Smooth muscle cell (in vitro differentiated cells): ENCODE measurements around the gene REEP6. TPM values are rescaled to one million over a fixed set of nuclear protein-coding genes. Genes with fewer than 3 reads are reported as not detected.

Experiments used
- DNase-seq: peaks from one replicate; lab custom pipeline; 2025; ENCODE audit not compliant: unreplicated experiment; lab: John Stamatoyannopoulos, UW
- H2AFZ ChIP-seq: fragments of 200-600 bp; sonication (generic); 2 replicates; pipeline ENCODE4 v1.6.0; 2016; ENCODE audit warnings: antibody characterized with exemption, low read depth, mild to moderate bottlenecking
- H3F3A ChIP-seq: fragments of 200-600 bp; sonication (generic); 2 replicates; pipeline ENCODE4 v1.6.0; 2017; ENCODE audit warnings: antibody characterized with exemption, low read depth
- H3K27ac ChIP-seq: fragments of 200-600 bp; sonication (generic); 2 replicates; pipeline ENCODE4 v1.5.1; 2016; ENCODE audit warnings: low read depth, mild to moderate bottlenecking
- H3K27me3 ChIP-seq: fragments of 200-600 bp; sonication (generic); 2 replicates; pipeline ENCODE4 v1.6.1; 2016; ENCODE audit warnings: low read depth, mild to moderate bottlenecking
- H3K36me3 ChIP-seq: fragments of 200-600 bp; sonication (generic); 2 replicates; pipeline ENCODE4 v1.5.1; 2016; ENCODE audit warnings: low read depth
- H3K4me1 ChIP-seq: fragments of 200-600 bp; sonication (generic); 2 replicates; pipeline ENCODE4 v1.5.1; 2016; ENCODE audit warnings: low read depth
- H3K4me2 ChIP-seq: fragments of 200-600 bp; sonication (generic); 2 replicates; pipeline ENCODE4 v1.6.0; 2016; ENCODE audit warnings: mild to moderate bottlenecking
- H3K4me3 ChIP-seq: fragments of 200-600 bp; sonication (generic); 2 replicates; pipeline ENCODE4 v1.5.1; 2016; ENCODE audit warnings: mild to moderate bottlenecking
- H3K79me2 ChIP-seq: fragments of 200-600 bp; sonication (generic); 2 replicates; pipeline ENCODE4 v1.6.0; 2016; ENCODE audit warnings: low read depth, mild to moderate bottlenecking
- H3K9ac ChIP-seq: fragments of 200-600 bp; sonication (generic); 2 replicates; pipeline ENCODE4 v1.6.0; 2016; ENCODE audit warnings: low read depth
- H3K9me3 ChIP-seq: fragments of 200-600 bp; sonication (generic); replicated peaks from 2 replicates; pipeline ENCODE4 v1.5.1; 2016; ENCODE audit warnings: low read depth
- H4K20me1 ChIP-seq: fragments of 200-600 bp; sonication (generic); 2 replicates; pipeline ENCODE4 v1.6.0; 2016; ENCODE audit warnings: low read depth
- CTCF ChIP-seq: fragments of 200-600 bp; sonication (generic); IDR thresholded peaks from 2 replicates; pipeline ENCODE4 v1.5.1; 2017; ENCODE audit warnings: borderline replicate concordance, mild to moderate bottlenecking, antibody characterized with exemption; ENCODE audit not compliant: insufficient read depth, poor library complexity, severe bottlenecking
- WGBS: methylation state at CpG from one replicate; pipeline ENCODE4 v1.1.7; 2016; ENCODE audit warnings: low lambda C conversion rate; 5-methylcytosine and 5-hydroxymethylcytosine counted together
- polyA plus RNA-seq: library from polyadenylated mRNA; unstranded; fragments of >200 nt; fragmentation: Nextera tagmentation; extraction: Ambion mirVana; gene quantifications from 2 replicates; pipeline ENCODE4 v1.2.1, GENCODE V29; 2016
- total RNA-seq: library from RNA; depleted of rRNA; stranded (reverse); fragments of >200 nt; gene quantifications from 2 replicates; pipeline ENCODE4 v1.2.3, GENCODE V29; 2014

The REEP6 gene
- total and polyA plus RNA-seq, 2 experiments from 2014 or later, result 7.0 to 15.1 TPM

DNA sequence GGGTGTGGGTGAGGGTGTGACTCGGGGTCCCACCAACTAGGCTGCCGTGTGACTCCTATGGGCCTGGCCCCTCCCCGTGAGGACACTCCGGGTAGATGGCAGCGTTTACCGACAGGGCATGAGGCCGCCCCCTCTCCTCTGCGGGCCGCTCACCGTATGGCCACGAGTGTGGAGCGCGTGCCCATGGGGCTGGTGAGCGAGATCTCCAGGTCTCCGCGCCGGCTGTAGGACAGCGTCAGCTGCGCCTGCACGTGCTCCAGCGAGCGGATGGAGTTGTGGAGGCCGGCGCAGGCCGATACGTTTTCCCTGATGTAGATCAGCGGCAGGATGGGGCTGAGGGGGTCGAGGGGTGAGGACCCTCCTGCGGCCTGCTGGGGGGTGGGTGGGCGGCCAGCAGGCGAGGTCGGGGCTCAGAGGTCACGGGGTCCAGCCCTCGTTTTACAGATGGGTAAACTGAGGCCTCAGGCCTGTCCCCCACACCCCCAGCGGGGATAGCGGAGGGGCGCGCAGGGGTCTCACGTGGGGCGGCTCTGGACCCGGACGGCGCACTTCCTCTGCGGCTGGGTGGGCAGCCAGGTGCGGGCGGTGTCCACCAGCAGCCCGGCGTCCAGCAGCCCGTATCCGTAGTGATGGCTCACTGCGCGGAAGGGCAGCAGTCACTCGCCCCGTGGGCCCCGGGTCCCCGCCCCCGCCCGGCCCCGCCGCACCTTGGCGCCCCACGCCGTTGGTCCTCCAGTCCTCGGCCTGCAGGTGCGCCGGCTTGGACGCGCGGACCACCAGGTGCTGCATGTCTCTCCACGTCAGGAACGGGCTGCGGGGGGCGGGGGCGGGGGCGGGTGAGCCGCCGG is 7.6 kb upstream of the REEP6 start:
- WGBS, result 92% methylated on average over 33 of the region's 77 CpGs
- Histone ChIP-seq H3F3A (no peaks in the 10 kb centered on the region), H3K9ac (no peak overlapping the region), H3K27me3 (no peaks in the 10 kb centered on the region), H3K9me3 (no peaks in the 10 kb centered on the region), H4K20me1 (peaks cover 3% of the 10 kb centered on the region), H3K4me3 (no peak overlapping the region), H3K36me3 (no peaks in the 10 kb centered on the region), H3K27ac (no peak overlapping the region), H3K4me1 (no peaks in the 10 kb centered on the region), H3K79me2 (peaks cover 5% of the 10 kb centered on the region), H2AFZ (no peak overlapping the region), H3K4me2 (no peak overlapping the region)
- no peak for DNase-seq
- no peak for TF ChIP-seq CTCF

GRCh38 chr19:1483979-1484428 is 7.0 kb upstream of the REEP6 start:
- Histone ChIP-seq H3K79me2 (no peaks in the 10 kb centered on the region), H3K9me3 (no peaks in the 10 kb centered on the region), H2AFZ (no peak overlapping the region), H3K4me1 (no peaks in the 10 kb centered on the region), H3K4me3 (no peak overlapping the region), H3K27ac (no peak overlapping the region), H3K9ac (no peak overlapping the region), H3K36me3 (no peaks in the 10 kb centered on the region), H4K20me1 (no peaks in the 10 kb centered on the region), H3K27me3 (no peaks in the 10 kb centered on the region), H3F3A (no peaks in the 10 kb centered on the region), H3K4me2 (no peak overlapping the region)
- no peak for DNase-seq
- no peak for TF ChIP-seq CTCF
- WGBS, result 98% methylated on average over 17 of the region's 23 CpGs

DNA sequence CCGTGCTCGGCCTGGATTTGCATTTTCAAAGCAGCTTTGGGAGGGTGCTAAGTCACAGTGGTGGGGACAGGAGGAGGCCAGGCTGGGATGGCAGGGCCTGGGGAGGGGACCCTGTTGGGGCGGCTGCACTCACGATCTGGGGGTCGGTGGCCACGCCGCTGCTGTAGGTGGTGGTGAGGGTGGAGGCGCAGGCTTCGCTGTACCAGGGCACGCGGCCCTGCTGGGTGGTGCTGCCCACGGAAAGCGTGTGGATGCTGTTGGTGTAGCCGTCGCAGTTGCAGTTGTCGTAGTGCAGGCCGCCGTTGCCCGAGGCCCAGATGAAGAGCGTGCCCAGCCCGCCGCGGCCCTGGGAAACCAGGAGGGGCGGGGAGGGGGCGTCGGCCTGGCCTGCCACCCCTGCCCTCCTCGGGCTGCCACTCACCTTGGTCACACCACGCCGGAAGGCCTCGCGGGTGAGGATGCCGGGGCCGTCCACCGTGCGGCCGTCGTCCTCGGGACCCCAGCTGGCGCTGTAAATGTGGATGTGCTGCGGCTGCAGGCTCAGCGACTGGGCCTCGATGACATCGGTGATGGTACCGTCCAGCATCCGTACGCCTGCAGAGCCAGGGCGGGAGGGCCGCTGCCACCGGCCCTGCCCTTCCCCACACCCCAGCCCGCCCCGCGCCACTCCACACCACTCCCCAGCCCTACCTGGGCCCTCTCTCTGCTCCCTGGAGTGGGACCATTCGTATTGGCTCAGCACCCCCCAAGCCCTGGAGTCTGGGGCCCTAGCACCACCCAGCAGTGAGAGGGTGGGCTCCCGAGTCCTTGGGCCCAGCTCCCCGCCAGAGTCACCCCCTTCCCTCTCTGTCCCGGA is 4.0 kb upstream of the REEP6 start:
- peaks cover 12% of the 10 kb centered on the region for H3K4me1 ChIP-seq
- no peaks in the 10 kb centered on the region for H3K9me3 ChIP-seq
- no peak overlapping the region for H3K9ac ChIP-seq
- H2AFZ ChIP-seq, result no peak overlapping the region
- no peaks in the 10 kb centered on the region for H3K36me3 ChIP-seq
- TF ChIP-seq CTCF, result no peak
- H3K27ac ChIP-seq, result no peak overlapping the region
- no peaks in the 10 kb centered on the region for H3K79me2 ChIP-seq
- H3K4me3 ChIP-seq, result no peak overlapping the region
- 97% methylated on average over 24 of the region's 56 CpGs for WGBS
- H3K27me3 ChIP-seq, result no peaks in the 10 kb centered on the region
- H3F3A ChIP-seq, result no peaks in the 10 kb centered on the region
- no peaks in the 10 kb centered on the region for H4K20me1 ChIP-seq
- DNase-seq, result no peak
- no peak overlapping the region for H3K4me2 ChIP-seq
